Medulla oblongata (tissue), 1 donor: ENCODE data around the gene SLC25A21.

Source experiments
- DNase-seq: peaks from one replicate; pipeline ENCODE4 v3.0.0-alpha.2; 2015; ENCODE audit errors: extremely low spot score

The SLC25A21 gene

GRCh38 chr14:37143475-37143874 is 28.9 kb downstream of the SLC25A21 start:
- no peak for DNase-seq

- DNase-seq = no peak
Observed at GRCh38 chr14:37142835-37143401, 29.5 kb downstream of the SLC25A21 start.

- DNase-seq = no peak
Observed at GRCh38 chr14:37140176-37140575, 32.2 kb downstream of the SLC25A21 start.

GRCh38 chr14:37139710-37140109 is 32.7 kb downstream of the SLC25A21 start:
- DNase-seq = no peak

GRCh38 chr14:37138898-37139297 is 33.5 kb downstream of the SLC25A21 start:
- DNase-seq = no peak

- DNase-seq = no peak
Observed at GRCh38 chr14:37133284-37133913, 39.0 kb downstream of the SLC25A21 start.

GRCh38 chr14:37131205-37131604 is 41.2 kb downstream of the SLC25A21 start:
- DNase-seq = peak; percentile 83

GRCh38 chr14:37129047-37129446 is 43.4 kb downstream of the SLC25A21 start:
- no peak for DNase-seq

GRCh38 chr14:37124614-37125013 is 47.8 kb downstream of the SLC25A21 start:
- no peak for DNase-seq

- no peak for DNase-seq
Observed at GRCh38 chr14:37122919-37123639, 49.3 kb downstream of the SLC25A21 start.

- no peak for DNase-seq
Observed at GRCh38 chr14:37122288-37122687, 50.1 kb downstream of the SLC25A21 start.

GRCh38 chr14:37118673-37119366 is 53.6 kb downstream of the SLC25A21 start:
- DNase-seq = no peak

- no peak for DNase-seq
Observed at GRCh38 chr14:37116933-37117849, 55.2 kb downstream of the SLC25A21 start.

- no peak for DNase-seq
Observed at GRCh38 chr14:37115406-37115805, 57.0 kb downstream of the SLC25A21 start.

- DNase-seq = no peak
Observed at GRCh38 chr14:37114559-37114958, 57.8 kb downstream of the SLC25A21 start.

- DNase-seq = no peak
Observed at GRCh38 chr14:37114002-37114401, 58.4 kb downstream of the SLC25A21 start.

- DNase-seq = no peak
Observed at GRCh38 chr14:37098132-37098531, 74.3 kb downstream of the SLC25A21 start.

- no peak for DNase-seq
Observed at GRCh38 chr14:37094502-37094901, 77.9 kb downstream of the SLC25A21 start.

- no peak for DNase-seq
Observed at GRCh38 chr14:37093364-37093763, 79.0 kb downstream of the SLC25A21 start.

GRCh38 chr14:37091651-37092050 is 80.8 kb downstream of the SLC25A21 start:
- no peak for DNase-seq

- no peak for DNase-seq
Observed at GRCh38 chr14:37090026-37090425, 82.4 kb downstream of the SLC25A21 start.
